NCI-H2227 treated with DMSO at 0.1 percent for 48 hours (cell line): ENCODE data around the gene CD22.
"Not testable (repeated sequence)": the region's sequence is repeated elsewhere in the genome, so short reads cannot be mapped to it uniquely, and the experiment has no call there.

Source experiments
- DNase-seq: peaks from one replicate; lab custom pipeline; 2025; lab: John Stamatoyannopoulos, UW

Gene CD22

GRCh38 chr19:35328851-35329285, at the start of gene CD22:
CD22 (plus strand) TSS chr19:35329187; CDS start chr19:35332041, 2,854 bp downstream.
- no peak for DNase-seq

- DNase-seq = no peak
Measured at GRCh38 chr19:35279374-35279773, 49.6 kb upstream of the CD22 start.

GRCh38 chr19:35279985-35280821, 48.8 kb upstream of the CD22 start:
- DNase-seq = no peak

- no peak for DNase-seq
Measured at GRCh38 chr19:35281303-35281702, 47.7 kb upstream of the CD22 start.

GRCh38 chr19:35284153-35285094, 44.6 kb upstream of the CD22 start:
- DNase-seq = peak; percentile 66

GRCh38 chr19:35285095-35285449, 43.9 kb upstream of the CD22 start:
- DNase-seq = no peak

- DNase-seq = not testable (repeated sequence)
Measured at GRCh38 chr19:35285465-35285864, 43.5 kb upstream of the CD22 start.

- DNase-seq = not testable (repeated sequence)
Measured at GRCh38 chr19:35286101-35286500, 42.9 kb upstream of the CD22 start.

- no peak for DNase-seq
Measured at GRCh38 chr19:35287713-35288112, 41.3 kb upstream of the CD22 start.

- DNase-seq = no peak
Measured at GRCh38 chr19:35288331-35288730, 40.7 kb upstream of the CD22 start.

- no peak for DNase-seq
Measured at GRCh38 chr19:35288906-35289305, 40.1 kb upstream of the CD22 start.

- no peak for DNase-seq
Measured at GRCh38 chr19:35290381-35291127, 38.4 kb upstream of the CD22 start.

GRCh38 chr19:35291259-35291658, 37.7 kb upstream of the CD22 start:
- DNase-seq = no peak

- DNase-seq = no peak
Measured at GRCh38 chr19:35291916-35292315, 37.1 kb upstream of the CD22 start, which contains the start of gene MAG. MAG (plus strand) TSS chr19:35292161; CDS start chr19:35295409, 3,248 bp downstream.

- DNase-seq = peak; percentile 67
Measured at GRCh38 chr19:35292421-35293362, 36.3 kb upstream of the CD22 start.

GRCh38 chr19:35293363-35293739, 35.6 kb upstream of the CD22 start:
- peak; percentile 67 for DNase-seq

GRCh38 chr19:35293808-35294207, 35.2 kb upstream of the CD22 start:
- DNase-seq = no peak

GRCh38 chr19:35294328-35294727, 34.7 kb upstream of the CD22 start:
- peak; percentile 38 for DNase-seq

- DNase-seq = no peak
Measured at GRCh38 chr19:35294859-35295791, 33.9 kb upstream of the CD22 start.
